BLaER1 (cell line): Measurements from ENCODE around the gene SH2D2A.

Experiments
- H3K27ac ChIP-seq: shearing (Covaris generic); formaldehyde crosslinking; 2 replicates; pipeline ENCODE4 v1.8.1; 2022
- H3K27me3 ChIP-seq: shearing (Covaris generic); formaldehyde crosslinking; 2 replicates; pipeline ENCODE4 v1.8.1; 2022
- H3K36me3 ChIP-seq: shearing (Covaris generic); formaldehyde crosslinking; 2 replicates; pipeline ENCODE4 v1.8.1; 2022
- H3K4me1 ChIP-seq: shearing (Covaris generic); formaldehyde crosslinking; 2 replicates; pipeline ENCODE4 v1.8.1; 2022
- H3K4me2 ChIP-seq: shearing (Covaris generic); formaldehyde crosslinking; 2 replicates; pipeline ENCODE4 v1.8.1; 2022
- H3K4me3 ChIP-seq: shearing (Covaris generic); formaldehyde crosslinking; 2 replicates; pipeline ENCODE4 v1.8.1; 2022
- H3K9ac ChIP-seq: shearing (Covaris generic); formaldehyde crosslinking; 2 replicates; pipeline ENCODE4 v1.8.1; 2022
- H3K9me3 ChIP-seq: shearing (Covaris generic); formaldehyde crosslinking; 2 replicates; pipeline ENCODE4 v1.8.1; 2022
- H4K20me1 ChIP-seq: shearing (Covaris generic); formaldehyde crosslinking; 2 replicates; pipeline ENCODE4 v1.8.1; 2022
- Cebpa-rat ChIP-seq: shearing (Covaris generic); IDR thresholded peaks from 2 replicates; pipeline ENCODE4 v1.8.1; 2022

SH2D2A gene

DNA sequence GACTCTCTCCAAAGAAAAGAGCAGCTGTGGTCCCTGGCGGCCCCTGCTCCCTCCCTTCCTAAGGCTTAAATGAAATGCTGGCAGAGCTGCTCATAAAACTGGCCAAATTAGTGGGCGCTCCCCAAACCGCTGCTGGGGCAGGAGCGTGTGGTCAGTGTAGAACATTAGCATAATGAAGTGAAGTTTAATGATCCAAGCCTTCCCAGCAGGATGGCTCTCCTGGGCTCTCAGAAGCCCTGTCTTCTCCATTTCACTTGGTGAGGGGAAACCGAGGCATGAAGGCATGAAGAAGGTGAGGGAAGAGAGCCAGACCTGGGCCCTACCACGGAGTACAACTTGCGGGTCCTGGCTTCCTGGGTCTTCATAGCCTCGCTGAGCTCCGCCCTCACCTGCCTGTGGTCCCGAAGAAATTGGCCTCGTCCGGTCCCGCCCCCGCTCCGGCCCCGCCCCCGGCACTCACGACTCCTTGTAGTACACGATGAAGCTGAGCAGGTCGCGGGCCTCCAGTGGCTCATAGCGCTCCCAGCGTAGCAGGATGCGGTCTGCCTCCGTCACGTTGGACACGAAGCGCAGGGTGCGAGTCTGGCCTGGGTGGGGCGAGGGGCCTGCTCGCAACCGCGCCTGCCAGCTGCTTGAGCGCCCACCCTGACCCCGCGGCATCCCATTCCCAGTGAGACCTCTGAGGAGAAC lies 32.0 kb upstream of the SH2D2A start:
- no peak overlapping the region for H3K27ac ChIP-seq
- H3K36me3 ChIP-seq, result no peaks in the 10 kb centered on the region
- no peaks in the 10 kb centered on the region for H4K20me1 ChIP-seq
- no peaks in the 10 kb centered on the region for H3K9me3 ChIP-seq
- peak overlapping the region; percentile 77 for H3K4me2 ChIP-seq
- no peak for TF ChIP-seq Cebpa-rat
- H3K4me1 ChIP-seq, result peaks cover 20% of the 10 kb centered on the region
- H3K9ac ChIP-seq, result no peak overlapping the region
- H3K27me3 ChIP-seq, result 0 out of 2 replicates have a peak, but pooled peaks cover 4% of the 10 kb centered on the region
- no peak overlapping the region for H3K4me3 ChIP-seq

DNA sequence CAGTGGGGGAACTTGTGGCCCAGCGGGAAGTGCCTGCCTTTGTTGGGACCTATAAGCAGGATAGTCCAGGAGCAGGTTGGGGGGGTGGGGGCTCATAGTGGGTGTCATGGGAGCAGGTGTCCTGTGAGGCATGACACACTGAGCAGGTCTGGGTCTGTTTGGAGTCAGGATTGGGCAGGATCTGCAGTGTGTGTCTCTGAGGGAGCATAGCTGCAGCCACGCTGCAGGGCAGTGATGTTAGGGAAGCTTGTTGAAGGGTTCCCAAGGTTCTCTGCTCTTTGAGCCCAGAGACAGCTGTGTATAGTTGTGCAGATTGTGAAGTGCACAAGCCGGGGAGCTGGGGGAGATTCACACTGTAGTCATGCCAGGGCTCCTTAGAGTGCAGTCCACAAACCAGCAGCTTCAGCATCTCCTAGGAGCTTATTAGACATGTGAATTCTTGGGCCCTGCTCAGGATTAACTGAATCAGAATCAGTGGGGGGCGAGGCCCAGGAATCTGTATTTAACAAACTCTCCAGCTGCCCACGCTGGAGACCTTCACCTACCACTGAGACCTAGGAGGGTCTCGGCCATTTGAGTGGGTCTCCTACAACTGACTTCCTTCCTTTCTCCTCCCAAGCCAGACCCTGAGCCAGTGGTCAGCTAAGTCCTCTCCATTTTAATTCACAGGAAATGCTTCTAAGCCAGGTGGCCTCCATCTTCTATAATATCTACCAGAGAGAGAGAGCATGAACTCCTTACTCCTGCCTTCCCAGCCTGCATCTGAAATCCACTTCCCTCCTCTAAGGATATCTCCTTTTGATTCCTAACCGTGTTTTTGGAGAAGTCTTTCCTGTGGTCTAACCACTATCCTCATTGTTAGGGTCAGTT lies 31.2 kb upstream of the SH2D2A start:
- H4K20me1 ChIP-seq, result no peaks in the 10 kb centered on the region
- H3K27ac ChIP-seq, result no peak overlapping the region
- H3K4me2 ChIP-seq, result peak overlapping the region; percentile 77
- H3K9ac ChIP-seq, result no peak overlapping the region
- H3K4me1 ChIP-seq, result peaks cover 20% of the 10 kb centered on the region
- TF ChIP-seq Cebpa-rat, result no peak
- no peaks in the 10 kb centered on the region for H3K36me3 ChIP-seq
- H3K9me3 ChIP-seq, result no peaks in the 10 kb centered on the region
- no peak overlapping the region for H3K4me3 ChIP-seq
- 0 out of 2 replicates have a peak, but pooled peaks cover 4% of the 10 kb centered on the region for H3K27me3 ChIP-seq

DNA sequence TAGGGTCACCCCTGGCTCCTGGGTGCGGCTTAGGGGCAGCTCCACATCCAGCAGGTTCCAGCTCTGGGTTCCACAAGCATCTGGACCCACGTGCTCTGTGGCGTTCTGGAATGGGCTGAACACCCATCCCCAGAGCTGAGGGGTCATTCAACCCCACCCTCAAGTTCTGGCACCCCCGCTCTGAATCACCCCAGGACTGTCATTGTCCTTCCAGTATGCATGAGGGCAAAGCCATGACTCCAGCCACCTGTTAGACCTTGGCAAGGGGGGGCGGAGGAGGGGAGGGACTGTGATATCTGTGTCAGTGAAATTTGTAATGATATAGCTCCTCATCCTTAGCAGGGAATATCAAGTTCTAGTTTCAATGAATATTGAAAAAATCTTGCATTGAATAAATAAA lies 30.0 kb upstream of the SH2D2A start:
- Histone ChIP-seq H3K9me3 (no peaks in the 10 kb centered on the region), H3K9ac (no peak overlapping the region), H3K36me3 (no peaks in the 10 kb centered on the region), H3K27me3 (0 out of 2 replicates have a peak, but pooled peaks cover 4% of the 10 kb centered on the region), H3K27ac (no peak overlapping the region), H3K4me2 (no peak overlapping the region), H3K4me1 (peaks cover 20% of the 10 kb centered on the region), H4K20me1 (no peaks in the 10 kb centered on the region), H3K4me3 (no peak overlapping the region)
- no peak for TF ChIP-seq Cebpa-rat

DNA sequence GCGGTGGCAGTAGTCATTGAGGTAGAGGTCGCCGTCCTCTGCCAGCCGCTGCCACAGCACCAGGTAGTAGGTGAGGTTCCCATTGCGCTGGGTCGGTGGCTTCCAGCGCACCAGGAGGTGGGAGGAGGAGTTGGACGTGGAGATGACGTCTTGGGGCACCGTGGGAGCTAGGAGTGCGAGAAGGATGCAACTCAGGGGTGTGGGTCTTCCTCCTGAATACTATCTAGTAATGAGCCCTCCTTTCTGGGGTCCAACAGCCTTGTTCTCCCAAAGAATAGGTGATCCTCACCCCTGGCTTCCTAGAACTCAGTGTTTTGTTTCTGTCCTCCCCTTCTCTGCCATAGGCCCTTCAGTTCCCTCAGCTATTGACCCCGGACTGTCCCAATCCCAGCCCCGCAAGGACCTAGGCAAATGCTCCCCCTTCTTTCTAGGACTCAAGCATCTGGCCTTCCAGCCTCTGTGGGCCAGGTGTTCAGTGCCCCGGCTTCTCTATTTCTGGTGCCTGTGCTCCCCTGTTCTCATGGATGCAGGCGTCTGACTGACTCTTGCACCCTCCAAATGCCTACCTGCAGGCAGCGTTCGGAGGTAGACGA lies 29.4 kb upstream of the SH2D2A start:
- Histone ChIP-seq H3K36me3 (no peaks in the 10 kb centered on the region), H4K20me1 (no peaks in the 10 kb centered on the region), H3K9ac (no peak overlapping the region), H3K27ac (no peak overlapping the region), H3K9me3 (no peaks in the 10 kb centered on the region), H3K4me2 (no peak overlapping the region), H3K4me3 (no peak overlapping the region), H3K4me1 (peaks cover 20% of the 10 kb centered on the region), H3K27me3 (0 out of 2 replicates have a peak, but pooled peaks cover 4% of the 10 kb centered on the region)
- no peak for TF ChIP-seq Cebpa-rat

DNA sequence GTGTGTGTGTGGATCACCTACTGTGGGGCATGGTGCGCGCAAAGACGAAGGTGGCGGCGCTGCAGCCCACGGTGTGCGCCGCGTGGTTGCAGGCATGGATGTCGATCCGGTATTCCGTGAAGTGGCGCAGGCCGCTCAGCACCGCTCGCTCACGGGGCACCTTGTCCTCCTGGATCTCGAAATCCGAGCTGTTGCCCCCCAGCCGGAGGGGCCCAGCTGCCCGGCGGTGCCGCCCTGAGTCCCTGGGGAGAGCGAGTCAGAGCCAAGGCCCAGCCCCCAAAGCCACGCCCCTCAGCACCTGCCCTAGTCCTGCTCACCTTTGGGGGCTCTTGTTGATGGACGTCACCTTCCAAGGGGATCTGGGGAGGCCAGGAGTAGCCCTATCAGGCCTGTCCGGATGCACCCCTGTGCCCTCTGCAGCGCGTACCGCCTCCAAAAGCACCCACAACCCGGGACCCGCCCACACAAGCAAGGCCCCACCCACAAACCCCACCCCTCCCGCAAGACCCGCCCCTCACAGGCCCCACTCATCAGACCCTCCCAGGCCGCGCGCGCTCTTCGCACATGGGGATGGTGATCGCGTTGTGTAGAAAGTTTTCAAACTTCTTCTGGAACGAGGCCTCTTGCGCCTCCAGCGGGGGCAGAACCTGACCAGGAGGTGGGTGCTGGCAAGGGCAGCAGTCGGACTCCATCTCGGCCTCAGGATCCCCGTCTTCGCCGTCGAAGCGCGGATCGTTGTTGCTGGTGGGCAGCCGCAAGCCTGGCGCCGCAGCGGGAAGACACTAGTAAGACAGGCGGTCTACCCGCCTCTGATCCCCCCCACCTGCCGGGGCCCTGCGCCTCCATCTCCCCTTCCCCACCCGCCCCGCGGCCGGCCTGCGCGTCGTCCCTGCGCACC lies 28.7 kb upstream of the SH2D2A start:
- Histone ChIP-seq H3K4me2 (no peak overlapping the region), H3K27me3 (0 out of 2 replicates have a peak, but pooled peaks cover 4% of the 10 kb centered on the region), H3K36me3 (no peaks in the 10 kb centered on the region), H3K4me3 (no peak overlapping the region), H3K9ac (no peak overlapping the region), H3K4me1 (peaks cover 20% of the 10 kb centered on the region), H4K20me1 (no peaks in the 10 kb centered on the region), H3K27ac (no peak overlapping the region), H3K9me3 (no peaks in the 10 kb centered on the region)
- TF ChIP-seq Cebpa-rat, result no peak

DNA sequence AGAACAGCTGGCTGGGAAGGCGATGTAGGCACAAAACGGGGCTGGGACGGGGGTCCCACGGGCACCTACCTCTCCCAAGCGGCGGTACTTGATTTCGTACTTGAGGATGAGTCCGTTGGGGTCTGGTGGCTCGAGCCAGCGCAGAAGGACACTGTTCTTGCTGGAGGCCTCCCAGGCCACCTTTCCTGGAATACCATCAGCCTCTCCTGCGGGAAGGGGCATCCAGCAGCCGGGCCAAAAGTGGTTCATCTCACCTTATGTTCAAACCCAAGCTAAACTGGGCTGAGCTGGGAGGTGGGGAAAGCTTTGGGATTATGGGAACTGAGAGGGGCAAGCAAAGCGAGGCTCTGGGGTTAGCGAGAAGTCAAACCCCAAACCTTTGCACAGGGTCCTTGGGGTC lies 28.0 kb upstream of the SH2D2A start:
- Histone ChIP-seq H3K9me3 (no peaks in the 10 kb centered on the region), H4K20me1 (no peaks in the 10 kb centered on the region), H3K4me2 (no peak overlapping the region), H3K36me3 (no peaks in the 10 kb centered on the region), H3K27me3 (0 out of 2 replicates have a peak, but pooled peaks cover 4% of the 10 kb centered on the region), H3K27ac (no peak overlapping the region), H3K9ac (no peak overlapping the region), H3K4me1 (peaks cover 21% of the 10 kb centered on the region), H3K4me3 (no peak overlapping the region)
- no peak for TF ChIP-seq Cebpa-rat

DNA sequence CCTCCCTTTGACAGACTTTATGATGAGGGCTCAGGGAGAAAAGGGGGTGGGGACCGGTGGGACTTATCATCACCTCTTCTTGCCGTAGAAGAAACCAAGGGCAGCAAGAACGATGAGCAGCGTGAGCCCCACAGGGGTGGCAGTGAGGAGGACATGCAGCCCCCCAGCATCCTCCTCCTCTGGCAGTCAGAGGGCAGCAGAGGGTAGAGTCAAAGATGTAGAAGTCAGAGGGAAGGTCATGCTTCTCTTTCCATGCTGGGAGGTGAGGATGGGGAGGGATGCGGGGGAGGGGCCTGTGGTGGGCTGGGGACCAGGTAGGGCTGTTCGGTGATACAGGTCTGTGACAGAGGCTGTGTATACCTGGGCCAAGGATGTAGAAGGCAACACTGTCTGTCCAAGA lies 27.5 kb upstream of the SH2D2A start:
- H4K20me1 ChIP-seq, result no peaks in the 10 kb centered on the region
- no peak overlapping the region for H3K4me2 ChIP-seq
- H3K36me3 ChIP-seq, result no peaks in the 10 kb centered on the region
- 0 out of 2 replicates have a peak, but pooled peaks cover 4% of the 10 kb centered on the region for H3K27me3 ChIP-seq
- no peak for TF ChIP-seq Cebpa-rat
- no peaks in the 10 kb centered on the region for H3K9me3 ChIP-seq
- no peak overlapping the region for H3K9ac ChIP-seq
- H3K4me3 ChIP-seq, result no peak overlapping the region
- peaks cover 26% of the 10 kb centered on the region for H3K4me1 ChIP-seq
- no peak overlapping the region for H3K27ac ChIP-seq

DNA sequence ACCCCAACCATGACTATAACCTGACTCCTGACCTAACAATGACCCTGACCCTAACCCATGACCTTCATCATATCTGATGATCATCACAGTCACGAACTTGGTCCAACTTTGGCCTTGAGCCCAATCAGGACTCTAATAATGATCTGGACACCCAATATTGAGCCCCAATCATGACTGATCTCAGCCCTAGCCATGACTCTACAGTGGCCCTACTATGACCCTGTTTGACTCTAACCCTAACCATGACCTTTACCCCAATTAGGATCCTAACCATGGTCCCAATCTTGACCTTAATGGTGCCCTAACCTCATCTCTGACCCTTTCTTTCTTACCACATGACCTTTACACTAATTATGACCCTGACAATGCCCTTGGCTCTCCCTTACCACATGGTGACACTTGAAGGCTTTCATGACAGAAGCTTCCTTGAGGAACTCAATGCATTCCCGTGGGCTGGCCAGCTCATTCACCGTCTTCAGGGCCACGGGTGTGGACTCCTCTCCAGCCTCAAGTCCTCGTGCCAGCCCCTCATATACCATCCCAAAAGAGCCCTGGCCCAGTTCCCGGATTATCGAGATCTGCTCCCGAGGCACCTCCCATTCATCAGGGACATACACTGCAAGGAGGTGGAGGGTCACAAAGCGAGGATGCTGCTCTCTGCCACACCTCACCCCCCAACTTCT lies 26.1 kb upstream of the SH2D2A start:
- no peak overlapping the region for H3K27ac ChIP-seq
- H3K27me3 ChIP-seq, result 0 out of 2 replicates have a peak, but pooled peaks cover 2% of the 10 kb centered on the region
- no peak overlapping the region for H3K9ac ChIP-seq
- H3K9me3 ChIP-seq, result no peaks in the 10 kb centered on the region
- peaks cover 19% of the 10 kb centered on the region for H3K4me1 ChIP-seq
- H3K36me3 ChIP-seq, result no peaks in the 10 kb centered on the region
- no peak for TF ChIP-seq Cebpa-rat
- no peak overlapping the region for H3K4me2 ChIP-seq
- no peak overlapping the region for H3K4me3 ChIP-seq
- no peaks in the 10 kb centered on the region for H4K20me1 ChIP-seq

DNA sequence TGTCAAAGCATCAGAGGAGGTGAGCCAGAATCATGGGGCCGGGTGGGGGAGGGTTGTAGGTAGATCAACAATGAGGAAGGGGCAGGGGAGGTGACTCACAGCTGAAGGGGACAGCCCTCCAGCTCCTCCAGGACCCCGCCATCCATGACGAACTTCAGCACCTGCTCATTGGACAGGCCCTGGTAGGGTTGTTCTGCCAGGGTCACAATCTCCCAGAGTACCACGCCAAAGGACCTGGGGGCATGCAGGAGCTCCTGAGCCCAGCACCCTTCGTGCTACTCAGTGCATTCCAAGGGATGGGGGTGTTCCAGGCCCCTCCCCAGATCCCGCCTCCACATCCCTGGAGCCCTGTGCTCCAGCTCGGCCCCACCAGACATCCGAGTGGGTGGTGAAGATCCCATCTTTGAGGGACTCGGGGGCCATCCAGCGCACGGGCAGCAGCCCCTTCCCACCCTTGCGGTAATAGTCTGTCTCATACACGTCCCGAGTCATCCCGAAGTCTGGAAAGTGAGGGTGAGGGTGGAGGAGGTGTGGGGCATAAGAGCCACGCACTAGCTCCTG lies 24.7 kb upstream of the SH2D2A start:
- no peaks in the 10 kb centered on the region for H3K9me3 ChIP-seq
- peaks cover 13% of the 10 kb centered on the region for H3K4me1 ChIP-seq
- H3K9ac ChIP-seq, result no peak overlapping the region
- H3K27ac ChIP-seq, result no peak overlapping the region
- TF ChIP-seq Cebpa-rat, result no peak
- H3K4me2 ChIP-seq, result no peak overlapping the region
- H3K27me3 ChIP-seq, result no peaks in the 10 kb centered on the region
- no peaks in the 10 kb centered on the region for H3K36me3 ChIP-seq
- no peak overlapping the region for H3K4me3 ChIP-seq
- no peaks in the 10 kb centered on the region for H4K20me1 ChIP-seq
